ENCODE results near the gene FAM3D.

The FAM3D gene

DNA sequence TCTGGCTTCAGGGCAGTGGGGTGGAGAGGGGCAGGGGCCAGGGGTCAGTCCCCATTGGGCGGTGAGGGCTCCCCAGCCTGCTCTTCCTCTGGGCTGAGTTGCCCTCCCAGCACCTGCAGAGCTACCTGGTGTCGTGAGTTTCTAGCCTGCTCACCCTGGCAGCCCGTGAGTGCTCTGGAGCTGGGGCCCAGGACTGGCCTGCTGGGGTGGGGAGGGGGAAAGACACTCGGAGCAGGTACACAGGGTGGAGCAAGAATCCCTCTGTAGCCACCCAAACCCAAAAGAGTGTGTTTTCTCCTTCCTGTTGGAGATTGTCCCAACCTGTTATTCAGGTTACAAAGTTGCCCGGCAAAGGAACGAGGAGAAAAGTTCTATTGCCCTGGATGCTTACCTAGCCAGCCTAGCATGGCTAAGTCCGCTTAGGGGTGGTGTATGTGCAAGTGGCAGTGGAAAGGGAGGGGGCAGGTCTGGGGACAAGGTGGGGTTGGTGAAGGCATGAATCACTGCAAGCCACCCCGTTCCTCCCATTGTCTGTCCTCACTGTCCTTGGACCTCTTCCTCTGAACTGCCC lies 8.9 kb downstream of the FAM3D start:
- no peak for DNase-seq (ENCODE audit: low read depth in 2 of 3, low spot score in 1 of 3)

GRCh38 chr3:58657036-58657520 lies 9.5 kb downstream of the FAM3D start:
- no peak for DNase-seq (ENCODE audit: low read depth in 2 of 3, low spot score in 1 of 3)

DNA sequence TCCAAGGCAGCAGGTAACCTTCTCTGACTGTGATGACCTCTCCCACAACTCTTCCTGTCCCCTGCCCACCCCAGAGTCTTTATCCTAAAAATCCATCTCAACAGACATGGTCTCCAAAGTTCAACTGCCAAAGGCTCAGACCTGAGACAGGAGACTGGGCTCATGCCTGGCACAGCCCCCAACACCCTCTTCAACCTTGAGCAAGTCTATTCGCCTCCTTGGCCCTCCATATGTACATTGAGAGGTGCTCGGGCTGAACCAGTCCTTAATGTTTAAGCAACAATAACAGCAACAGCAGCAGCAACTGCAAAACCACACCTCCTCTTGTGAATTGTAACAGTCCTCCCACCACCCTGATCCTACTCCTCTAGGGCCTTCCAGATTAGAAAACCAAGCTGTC lies 9.9 kb downstream of the FAM3D start:
- no peak for DNase-seq (ENCODE audit: low read depth in 2 of 3, low spot score in 1 of 3)

DNA sequence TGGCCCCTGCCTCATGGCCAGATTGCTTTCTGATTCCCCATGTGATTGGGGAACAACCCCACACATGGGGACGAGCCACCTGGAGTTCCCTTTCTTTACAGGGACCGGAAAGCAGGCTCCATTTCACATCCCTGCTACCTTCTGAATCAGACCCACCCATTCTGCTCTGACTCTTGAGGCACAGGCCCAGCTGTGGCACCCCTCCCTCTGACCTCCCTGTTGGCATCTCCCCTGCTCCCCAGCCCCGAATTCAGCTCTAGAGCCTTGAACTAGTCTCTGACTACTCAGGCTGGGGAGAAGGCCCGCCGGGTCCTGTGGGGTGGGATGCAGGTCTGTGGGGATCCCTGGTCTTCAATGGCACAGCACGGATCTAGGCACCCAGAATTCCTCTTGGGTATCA lies 12.1 kb downstream of the FAM3D start:
- no peak for DNase-seq (ENCODE audit: low read depth in 2 of 3, low spot score in 1 of 3)

DNA sequence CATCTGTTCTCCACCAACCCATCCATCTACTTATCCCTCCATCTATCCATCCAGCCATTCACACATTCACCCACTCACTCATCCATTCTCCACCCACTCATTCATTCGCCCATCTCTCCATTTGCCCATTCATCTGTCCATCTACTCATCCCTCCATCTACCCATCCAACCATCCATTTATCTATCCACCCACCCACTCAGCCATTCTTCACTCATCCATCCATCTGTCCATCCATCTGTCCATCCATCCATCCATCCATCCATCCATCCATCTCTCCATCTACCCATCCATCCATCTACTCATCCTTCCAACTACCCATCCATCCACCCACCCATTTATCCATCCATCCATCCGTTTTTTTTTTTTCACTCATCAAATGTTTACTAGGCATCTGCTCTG lies 13.9 kb downstream of the FAM3D start:
- no peak for DNase-seq (ENCODE audit: low read depth in 2 of 3, low spot score in 1 of 3)

GRCh38 chr3:58651276-58651675 lies 15.3 kb downstream of the FAM3D start:
- DNase-seq (ENCODE audit: low read depth in 2 of 3, low spot score in 1 of 3): no peak

DNA sequence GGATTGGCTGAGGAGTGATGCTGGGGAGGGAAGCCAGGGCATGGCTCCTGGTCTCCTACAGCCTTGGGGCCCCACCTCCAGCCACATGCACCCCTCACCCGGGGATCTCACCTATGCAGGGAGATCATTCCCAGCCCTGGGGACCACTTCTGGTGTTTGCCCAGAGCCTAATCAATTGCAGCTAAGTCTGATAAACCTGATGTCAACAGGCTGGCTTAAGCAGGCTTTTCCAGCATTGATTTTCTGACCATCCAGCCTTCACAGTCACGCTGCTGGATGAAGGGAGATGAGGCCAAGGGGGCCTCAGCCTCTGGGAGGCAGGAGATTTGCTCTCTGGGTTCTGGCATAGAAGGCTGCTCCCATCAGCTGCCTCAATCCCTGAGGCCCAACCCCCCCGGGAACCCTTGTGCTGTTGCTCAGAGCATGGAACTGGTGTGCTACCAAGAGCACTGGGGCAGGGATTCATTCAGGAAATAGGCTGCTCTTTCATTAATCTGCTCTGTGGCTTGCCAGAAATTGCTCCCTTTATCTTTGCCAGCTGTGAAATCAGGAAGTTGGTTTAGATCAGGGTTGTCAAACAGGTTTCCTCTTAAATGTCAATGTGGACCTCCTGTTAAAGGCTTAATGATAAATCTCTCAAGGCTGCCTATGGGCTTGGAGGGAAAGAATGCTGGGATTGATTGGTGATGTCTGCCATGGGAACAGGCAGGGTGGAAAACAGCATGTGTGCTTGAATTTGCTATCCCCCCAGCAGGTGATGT lies 19.0 kb downstream of the FAM3D start:
- no peak for DNase-seq (ENCODE audit: low read depth in 2 of 3, low spot score in 1 of 3)

- DNase-seq (ENCODE audit: low read depth in 2 of 3, low spot score in 1 of 3): no peak
Measured at GRCh38 chr3:58646503-58646902, 20.1 kb downstream of the FAM3D start.

- DNase-seq (ENCODE audit: low read depth in 2 of 3, low spot score in 1 of 3): no peak
Measured at GRCh38 chr3:58645726-58646125, 20.8 kb downstream of the FAM3D start.

DNA sequence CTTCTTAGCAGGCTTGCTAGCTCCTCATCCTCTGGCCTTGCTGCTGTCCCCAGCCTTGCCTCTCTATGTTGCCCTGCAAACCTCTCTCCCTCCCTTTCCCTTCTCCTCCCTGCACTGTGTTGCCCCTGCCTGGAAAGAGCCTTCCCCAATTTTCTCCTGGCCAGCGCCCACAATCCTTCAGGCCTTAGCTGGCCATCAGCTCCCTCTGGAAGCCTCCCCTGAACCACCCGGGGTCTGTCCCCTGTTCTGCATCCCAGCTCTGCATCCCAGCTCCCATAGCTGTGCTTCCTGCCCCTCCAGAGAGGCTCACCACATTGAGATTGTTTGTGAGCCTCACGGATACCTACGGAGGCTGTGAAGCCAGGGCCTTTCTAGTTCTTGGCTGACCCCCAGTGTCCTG lies 23.7 kb downstream of the FAM3D start:
- no peak for DNase-seq (ENCODE audit: low read depth in 2 of 3, low spot score in 1 of 3)

GRCh38 chr3:58640700-58641372 lies 25.7 kb downstream of the FAM3D start:
- peak; percentile 25 to 49 (median 47) for DNase-seq (ENCODE audit: low read depth in 2 of 3, low spot score in 1 of 3)

GRCh38 chr3:58639842-58640241 lies 26.7 kb downstream of the FAM3D start:
- DNase-seq (ENCODE audit: low read depth in 2 of 3, low spot score in 1 of 3): no peak

GRCh38 chr3:58639001-58639400 lies 27.6 kb downstream of the FAM3D start:
- no peak for DNase-seq (ENCODE audit: low read depth in 2 of 3, low spot score in 1 of 3)

GRCh38 chr3:58638591-58638990 lies 28.0 kb downstream of the FAM3D start:
- no peak for DNase-seq (ENCODE audit: low read depth in 2 of 3, low spot score in 1 of 3)

- no peak for DNase-seq (ENCODE audit: low read depth in 2 of 3, low spot score in 1 of 3)
Measured at GRCh38 chr3:58637509-58637908, 29.1 kb downstream of the FAM3D start.

- DNase-seq (ENCODE audit: low read depth in 2 of 3, low spot score in 1 of 3): no peak
Measured at GRCh38 chr3:58635371-58636285, 30.9 kb downstream of the FAM3D start.

DNA sequence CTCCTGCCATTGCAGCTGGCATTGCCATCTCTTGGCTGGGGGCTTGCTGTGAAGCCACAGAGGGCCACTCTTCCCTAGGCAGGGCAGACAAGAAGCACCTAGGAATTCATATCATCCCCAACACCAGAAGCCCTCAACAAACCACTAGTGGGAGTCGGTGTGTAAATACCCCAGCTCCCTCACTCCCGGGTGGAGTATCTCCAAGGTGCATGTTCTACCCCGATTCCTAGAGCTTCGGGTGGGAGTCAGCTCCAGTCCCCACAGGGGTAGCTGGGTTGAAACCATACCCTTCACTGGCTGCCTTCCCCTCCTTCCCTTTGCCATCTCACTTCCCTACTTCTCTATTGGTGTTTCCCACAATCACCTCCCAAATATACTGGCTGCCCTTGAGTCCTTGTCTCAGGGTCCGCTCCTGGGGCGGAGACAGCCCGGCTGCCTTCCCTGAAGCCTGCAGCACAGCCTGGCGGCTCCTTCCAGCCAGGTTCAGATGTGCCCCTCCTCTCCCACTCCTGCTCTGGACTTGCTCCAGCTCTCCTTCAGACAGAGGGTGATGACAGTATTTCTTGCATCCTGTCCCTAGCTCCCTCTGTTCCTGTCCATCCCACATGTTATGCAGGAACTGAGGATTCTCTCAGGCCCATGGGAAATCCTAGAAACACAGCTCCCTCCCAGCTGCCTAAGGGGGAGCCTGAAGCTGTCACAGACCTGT lies 33.3 kb downstream of the FAM3D start:
- no peak for DNase-seq (ENCODE audit: low read depth in 2 of 3, low spot score in 1 of 3)

DNA sequence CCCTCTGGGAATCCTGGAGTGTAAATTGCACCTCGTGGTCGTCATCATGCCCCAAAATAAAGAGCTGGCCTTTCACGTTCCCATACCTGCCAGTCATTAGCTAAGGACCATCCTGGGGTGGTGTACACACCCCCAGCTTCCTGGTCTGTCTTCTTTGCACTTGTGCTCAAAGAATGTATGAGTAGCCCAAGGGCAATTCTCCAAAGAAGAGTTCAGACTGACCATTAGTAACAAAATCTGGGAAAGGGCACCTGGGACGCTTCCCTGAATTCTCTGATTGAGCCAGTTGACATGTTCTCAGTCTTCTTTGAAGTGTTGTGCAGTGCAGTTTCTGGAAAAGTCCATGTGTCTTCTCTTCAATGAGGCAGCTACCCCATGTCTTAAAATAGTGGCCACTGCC lies 34.8 kb downstream of the FAM3D start:
- no peak for DNase-seq (ENCODE audit: low read depth in 2 of 3, low spot score in 1 of 3)

DNA sequence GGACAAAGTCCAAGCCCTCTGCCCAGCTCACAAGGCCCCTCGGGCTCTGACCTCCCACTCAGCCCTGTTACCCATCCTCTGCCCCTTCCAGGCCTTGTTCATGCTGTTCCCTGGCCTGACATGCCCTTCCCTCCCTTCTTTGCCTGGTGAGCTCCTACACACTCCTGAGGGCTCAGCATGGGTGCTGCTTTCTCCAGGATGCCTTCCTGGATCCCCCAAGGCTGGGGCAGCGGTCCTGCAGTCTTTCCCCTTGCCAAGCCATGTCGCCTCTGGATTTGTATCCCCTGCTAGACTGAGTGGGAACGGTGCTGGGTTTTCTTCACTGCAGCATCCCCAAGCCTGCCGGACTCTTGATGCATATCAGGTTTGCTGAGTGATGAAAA lies 35.9 kb downstream of the FAM3D start:
- no peak for DNase-seq (ENCODE audit: low read depth in 2 of 3, low spot score in 1 of 3)

GRCh38 chr3:58630076-58630709 lies 36.4 kb downstream of the FAM3D start:
- DNase-seq (ENCODE audit: low read depth in 2 of 3, low spot score in 1 of 3): peak; percentile 26 to 82 (median 47)

Data from stimulated activated CD4-positive, alpha-beta T cell treated with anti-CD3 and anti-CD28 coated beads, Interleukin-12 subunit alpha, Interleukin-12 subunit beta, amount 100 ng/mL, for 48 hours (primary cell).